Mucosa of rectum (tissue), 2 donors: Measurements from ENCODE around the gene POLG.

Experiments
- H3K27ac ChIP-seq, 2 donors: one replicate each; pipeline ENCODE4 v1.7.0; 2013; ENCODE audit warnings: inconsistent platforms in 2 of 2, low read depth in 2 of 2, low read length in 2 of 2
- H3K27me3 ChIP-seq, 2 donors: one replicate each; pipeline ENCODE4 v1.7.0; 2013; ENCODE audit warnings: low read length in 2 of 2; ENCODE audit not compliant: control insufficient read depth in 2 of 2, insufficient read depth in 2 of 2
- H3K36me3 ChIP-seq, 2 donors: one replicate each; pipeline ENCODE4 v1.7.0; 2013; ENCODE audit warnings: low read length in 2 of 2; ENCODE audit not compliant: control insufficient read depth in 2 of 2, insufficient read depth in 2 of 2
- H3K4me1 ChIP-seq, 2 donors: one replicate each; pipeline ENCODE4 v1.7.0; 2013; ENCODE audit warnings: low read length in 2 of 2, mild to moderate bottlenecking in 1 of 2; ENCODE audit not compliant: control insufficient read depth in 2 of 2, insufficient read depth in 2 of 2
- H3K4me3 ChIP-seq, 2 donors: one replicate each; pipeline ENCODE4 v1.7.0; 2013; ENCODE audit warnings: low read length in 2 of 2
- H3K9ac ChIP-seq, 2 donors: one replicate each; pipeline ENCODE4 v1.7.0; 2013; ENCODE audit warnings: low read length in 2 of 2, low read depth in 1 of 2, mild to moderate bottlenecking in 1 of 2
- H3K9me3 ChIP-seq, 2 donors: one replicate each; pipeline ENCODE4 v1.7.0; 2013; ENCODE audit warnings: low read length in 2 of 2; ENCODE audit not compliant: control insufficient read depth in 2 of 2
- donor health status: healthy.
- donor health status: Normal muscosa, but diverticular disease.

Gene POLG

DNA sequence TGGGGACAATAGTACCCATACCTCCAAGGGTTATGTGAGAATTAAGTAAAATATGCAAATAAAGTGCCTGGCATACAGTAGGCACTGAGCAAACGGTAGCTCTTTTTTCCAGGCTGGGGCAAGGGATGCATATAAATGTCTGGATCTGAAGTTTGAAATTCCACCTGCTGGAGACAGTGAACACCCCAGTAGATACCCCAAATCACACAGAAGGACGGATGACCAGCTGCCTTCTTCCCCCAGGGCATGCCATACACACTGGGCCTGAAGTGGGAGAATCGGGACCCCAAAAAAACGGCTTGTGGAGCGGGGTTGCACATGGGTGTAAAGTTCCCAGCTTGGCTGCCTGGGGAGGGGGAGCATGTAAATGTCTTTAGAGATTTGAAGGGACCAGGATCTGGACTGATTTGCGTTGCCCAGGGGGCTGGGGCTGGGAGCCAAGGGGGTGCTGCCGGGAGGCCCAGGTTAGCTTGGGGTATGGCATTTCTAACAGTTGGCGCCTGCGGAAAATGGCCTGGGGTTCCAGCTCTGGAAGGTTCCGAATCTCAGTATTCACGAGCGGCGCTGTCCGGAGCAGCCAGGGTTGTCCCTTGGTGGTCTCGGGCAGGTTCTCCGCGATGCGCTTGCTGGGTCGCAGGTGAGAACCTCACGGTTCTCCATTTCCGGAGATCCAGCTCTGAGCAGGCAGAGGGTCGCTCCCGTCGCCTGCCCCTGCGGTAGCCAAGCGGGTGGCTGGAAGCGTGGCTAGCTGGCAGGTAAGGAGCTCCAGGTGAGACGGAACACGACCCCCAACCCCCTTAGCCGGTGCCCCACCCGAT, 42.6 kb upstream of the POLG start:
- H3K9ac ChIP-seq, result no peak overlapping the region
- no peak overlapping the region for H3K27ac ChIP-seq
- no peak overlapping the region for H3K4me3 ChIP-seq
- H3K4me1 ChIP-seq, result peaks cover 0 to 5% of the 10 kb centered on the region in 2 donors
- no peaks in the 10 kb centered on the region for H3K9me3 ChIP-seq
- H3K36me3 ChIP-seq, result no peaks in the 10 kb centered on the region
- peaks cover 67 to 71% of the 10 kb centered on the region in 2 donors for H3K27me3 ChIP-seq

DNA sequence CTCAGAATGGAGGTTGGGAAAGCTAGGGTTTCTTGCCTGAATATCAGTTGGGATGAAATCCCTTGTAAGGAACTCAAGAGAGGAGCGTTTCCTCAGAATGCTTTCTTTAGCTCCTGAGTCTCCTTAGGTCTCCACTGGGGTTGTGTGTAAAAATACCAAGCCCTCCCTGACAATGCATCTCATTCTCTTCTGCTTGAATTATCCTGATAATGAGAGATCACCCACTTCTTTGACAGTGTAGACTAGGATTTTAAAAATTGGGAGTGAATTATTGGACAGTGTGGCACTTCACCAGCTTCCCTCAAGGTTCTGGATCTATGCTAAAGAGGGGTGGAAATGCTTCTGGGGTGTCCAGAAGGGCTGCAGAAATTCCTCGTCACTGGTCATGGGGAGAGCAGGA, 41.8 kb upstream of the POLG start:
- no peaks in the 10 kb centered on the region for H3K36me3 ChIP-seq
- no peaks in the 10 kb centered on the region for H3K9me3 ChIP-seq
- H3K4me1 ChIP-seq, result peaks cover 0 to 5% of the 10 kb centered on the region in 2 donors
- peaks cover 74 to 76% of the 10 kb centered on the region in 2 donors for H3K27me3 ChIP-seq
- H3K9ac ChIP-seq, result no peak overlapping the region
- H3K27ac ChIP-seq, result no peak overlapping the region
- no peak overlapping the region for H3K4me3 ChIP-seq

DNA sequence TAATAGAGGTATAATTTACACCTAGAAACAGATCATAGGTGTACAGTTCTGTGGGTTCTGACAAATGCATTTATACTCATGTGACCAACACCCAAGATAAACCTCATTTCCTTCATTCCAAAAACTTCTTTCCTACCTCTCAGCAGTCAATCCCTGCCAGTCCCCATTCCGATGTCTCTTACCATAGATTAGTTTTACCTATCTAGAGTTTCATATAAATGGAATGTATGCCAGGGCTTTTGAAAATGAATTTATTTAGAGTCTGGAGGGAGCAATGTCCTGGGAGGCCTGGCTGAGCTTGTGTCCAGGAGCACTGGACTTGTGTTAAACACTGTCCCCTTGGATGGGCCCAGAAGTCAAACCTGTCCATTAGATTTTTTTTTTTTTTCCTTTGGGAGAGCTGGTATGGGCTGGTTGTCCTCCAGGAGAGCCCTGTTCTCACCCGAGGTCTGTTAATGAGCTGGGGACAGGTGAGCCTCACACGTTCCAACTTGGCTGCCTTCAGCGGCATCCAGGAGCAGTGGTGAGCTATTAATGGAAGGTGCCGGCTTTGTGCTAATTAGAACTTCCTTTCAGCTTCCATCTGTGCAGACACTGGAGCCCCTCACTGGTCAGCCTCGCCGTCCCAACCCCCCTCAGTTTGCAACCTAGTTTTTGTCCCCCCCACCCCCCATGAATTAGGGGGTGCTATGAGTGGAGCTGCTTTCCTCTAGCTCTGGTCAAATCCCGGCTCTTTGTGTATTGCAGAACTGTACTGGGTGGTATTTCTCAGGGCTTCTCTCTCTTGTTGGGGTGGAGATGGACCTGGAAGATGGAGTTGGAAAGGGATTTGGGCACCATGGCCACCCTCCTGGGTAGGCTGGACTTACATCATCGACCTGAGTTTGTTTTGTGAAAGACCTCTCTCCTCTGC, 40.7 kb upstream of the POLG start:
- H3K36me3 ChIP-seq, result no peaks in the 10 kb centered on the region
- H3K4me3 ChIP-seq, result no peak overlapping the region
- no peaks in the 10 kb centered on the region for H3K9me3 ChIP-seq
- H3K27ac ChIP-seq, result no peak overlapping the region
- H3K27me3 ChIP-seq, result peaks cover 76 to 79% of the 10 kb centered on the region in 2 donors
- peaks cover 4 to 8% of the 10 kb centered on the region in 2 donors for H3K4me1 ChIP-seq
- no peak overlapping the region for H3K9ac ChIP-seq

DNA sequence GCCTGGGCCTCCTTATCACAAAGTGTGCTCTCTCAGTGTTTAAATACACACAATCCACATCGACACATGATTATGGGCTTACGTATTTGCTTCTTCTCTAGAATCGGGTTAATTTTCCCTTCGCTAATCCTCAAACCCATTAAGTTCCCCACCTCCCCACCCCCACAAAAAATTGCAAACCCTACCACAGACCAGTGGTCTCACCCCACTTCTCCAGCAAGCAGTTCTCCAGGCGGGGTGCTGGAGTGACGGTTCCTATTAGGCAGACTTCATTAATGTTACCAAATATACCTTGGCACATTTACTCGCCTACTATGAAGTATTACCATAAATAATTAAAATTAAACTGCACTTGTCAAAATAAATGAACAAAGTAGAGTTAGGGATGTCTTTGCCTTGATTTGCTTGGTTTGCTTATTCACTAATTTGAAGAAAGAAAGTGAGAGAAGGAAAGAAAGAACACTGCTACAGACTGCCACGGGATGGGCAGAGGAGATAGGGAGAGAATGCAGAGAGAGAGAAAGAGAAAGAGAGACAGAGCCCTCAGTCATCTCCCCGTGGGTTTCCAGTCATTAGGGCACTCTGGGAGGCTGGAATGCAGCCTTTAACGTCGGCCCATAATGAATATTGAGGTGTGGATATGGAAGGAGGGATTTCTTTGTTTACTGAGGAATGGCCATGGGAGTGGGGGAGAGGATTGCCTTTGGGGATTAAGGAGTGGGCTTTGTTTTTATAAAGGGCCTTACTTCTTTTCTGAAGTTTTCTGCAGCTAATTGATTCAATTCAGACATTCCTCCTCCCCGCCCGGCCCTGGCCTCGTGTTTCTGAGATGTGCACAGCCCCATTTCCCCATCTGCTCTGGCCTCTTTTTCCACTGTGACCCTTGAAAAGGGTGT, 39.7 kb upstream of the POLG start:
- H3K27me3 ChIP-seq, result peaks cover 76 to 83% of the 10 kb centered on the region in 2 donors
- H3K4me3 ChIP-seq, result no peak overlapping the region
- H3K4me1 ChIP-seq, result peaks cover 4 to 8% of the 10 kb centered on the region in 2 donors
- no peak overlapping the region for H3K9ac ChIP-seq
- H3K9me3 ChIP-seq, result no peaks in the 10 kb centered on the region
- no peak overlapping the region for H3K27ac ChIP-seq
- H3K36me3 ChIP-seq, result no peaks in the 10 kb centered on the region

DNA sequence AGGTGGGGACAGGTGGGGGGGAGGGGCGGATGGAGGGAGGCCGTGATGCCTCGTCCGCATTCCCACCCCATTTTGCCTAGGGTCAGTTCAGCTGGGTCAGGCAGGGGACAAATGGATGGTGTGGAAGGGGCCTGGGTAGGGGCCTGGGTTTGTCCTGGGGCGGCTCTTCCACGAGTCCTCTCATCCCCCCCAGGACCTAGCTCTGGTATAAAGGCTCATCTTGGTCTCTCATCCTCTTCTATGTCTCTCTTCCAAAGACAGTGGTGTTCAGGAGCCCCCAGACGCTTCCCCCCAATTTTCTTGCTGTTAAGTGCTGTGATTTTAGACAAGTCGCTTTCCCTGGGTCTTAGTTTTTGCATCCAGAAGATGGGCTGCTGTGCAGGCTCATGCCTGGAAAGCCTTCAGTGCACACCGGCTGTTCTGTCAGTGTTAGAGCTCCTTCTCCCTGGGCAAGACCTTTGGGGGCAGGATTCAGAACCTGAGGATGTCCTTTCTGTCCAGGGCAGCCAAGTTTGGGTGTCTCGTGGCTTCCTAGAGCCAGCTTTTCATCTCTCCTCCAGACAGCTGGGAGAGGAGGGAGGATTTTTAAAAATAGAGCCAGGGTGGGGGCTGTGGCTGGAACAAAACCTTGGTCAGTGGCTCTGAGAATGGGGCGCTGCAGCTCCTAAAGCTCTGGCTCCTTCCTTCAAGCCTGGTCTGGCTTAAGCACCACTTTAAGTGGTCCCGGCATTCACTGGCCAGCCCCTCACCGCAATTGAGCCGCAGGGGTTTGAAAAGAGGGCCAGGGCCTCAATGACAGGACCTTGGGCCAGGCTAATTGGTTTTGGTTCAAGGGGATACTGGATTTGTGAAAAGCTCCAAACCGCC, 37.7 kb upstream of the POLG start:
- no peaks in the 10 kb centered on the region for H3K36me3 ChIP-seq
- peaks cover 76 to 81% of the 10 kb centered on the region in 2 donors for H3K27me3 ChIP-seq
- no peak overlapping the region for H3K27ac ChIP-seq
- H3K4me1 ChIP-seq, result peaks cover 3 to 4% of the 10 kb centered on the region in 2 donors
- H3K9ac ChIP-seq, result no peak overlapping the region
- H3K9me3 ChIP-seq, result no peaks in the 10 kb centered on the region
- H3K4me3 ChIP-seq, result no peak overlapping the region

DNA sequence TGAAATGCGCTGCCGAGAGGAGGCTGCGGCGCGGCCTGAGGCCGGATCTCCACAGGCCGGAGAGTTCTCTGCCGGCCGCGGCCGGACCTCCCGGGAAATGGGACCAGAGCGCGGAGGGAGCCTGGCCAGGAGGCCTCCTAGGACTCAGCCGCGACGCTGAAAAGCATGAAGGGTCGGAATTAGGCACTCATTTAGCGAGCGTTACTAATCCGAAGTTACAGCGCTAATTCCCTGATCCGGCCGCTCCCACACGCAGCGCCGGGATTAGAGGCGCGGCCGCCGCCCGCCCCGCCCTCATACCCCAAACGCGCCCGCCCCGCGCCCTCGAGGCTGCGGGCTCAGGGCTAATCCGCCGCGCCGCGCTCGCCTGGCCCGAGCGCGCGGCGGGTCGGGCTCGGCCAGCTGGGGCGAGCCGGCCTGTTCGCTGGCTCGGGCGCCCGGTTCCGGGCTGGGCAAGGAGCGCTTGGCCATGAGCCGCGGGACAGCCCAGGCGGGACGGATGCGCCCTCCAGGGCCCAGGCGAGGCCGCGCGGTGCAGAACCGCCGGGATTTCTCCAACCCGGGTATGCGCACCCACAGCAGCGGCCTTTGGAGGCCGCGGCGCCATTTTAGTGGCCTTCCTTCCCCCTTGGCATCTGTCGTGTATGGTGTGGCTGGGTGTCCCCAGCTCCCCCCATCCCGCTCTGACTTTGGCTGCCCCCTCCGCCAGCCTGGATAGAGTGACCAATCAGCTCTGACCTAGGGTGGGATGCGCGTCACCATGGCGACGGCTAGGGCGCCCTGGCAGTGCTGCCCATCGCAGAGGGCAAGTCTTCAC, 36.8 kb upstream of the POLG start:
- Histone ChIP-seq H3K36me3 (no peaks in the 10 kb centered on the region), H3K9ac (no peak overlapping the region), H3K27me3 (peaks cover 76 to 81% of the 10 kb centered on the region in 2 donors)

DNA sequence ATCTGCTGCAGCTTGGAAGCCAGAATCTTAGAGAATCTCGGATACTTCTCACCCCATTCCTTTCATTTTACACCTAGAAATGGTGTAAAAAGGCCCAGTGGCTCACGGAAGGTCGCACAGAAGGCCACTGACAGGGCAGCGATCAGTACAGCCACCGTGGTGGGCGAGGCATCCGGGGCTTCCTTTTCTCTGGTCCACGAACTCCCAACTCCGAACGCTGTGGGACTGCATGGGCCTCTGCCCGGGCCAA, 36.3 kb upstream of the POLG start:
- Histone ChIP-seq H3K27me3 (peaks cover 78 to 84% of the 10 kb centered on the region in 2 donors), H3K27ac (no peak overlapping the region), H3K9ac (no peak overlapping the region), H3K4me1 (peaks cover 3 to 4% of the 10 kb centered on the region in 2 donors), H3K4me3 (no peak overlapping the region), H3K9me3 (no peaks in the 10 kb centered on the region), H3K36me3 (no peaks in the 10 kb centered on the region)

More for the DNA sequence above, 36.8 kb upstream of the POLG start:
- Histone ChIP-seq H3K4me3 (no peak overlapping the region), H3K27ac (no peak overlapping the region), H3K4me1 (peaks cover 3 to 4% of the 10 kb centered on the region in 2 donors), H3K9me3 (no peaks in the 10 kb centered on the region)

DNA sequence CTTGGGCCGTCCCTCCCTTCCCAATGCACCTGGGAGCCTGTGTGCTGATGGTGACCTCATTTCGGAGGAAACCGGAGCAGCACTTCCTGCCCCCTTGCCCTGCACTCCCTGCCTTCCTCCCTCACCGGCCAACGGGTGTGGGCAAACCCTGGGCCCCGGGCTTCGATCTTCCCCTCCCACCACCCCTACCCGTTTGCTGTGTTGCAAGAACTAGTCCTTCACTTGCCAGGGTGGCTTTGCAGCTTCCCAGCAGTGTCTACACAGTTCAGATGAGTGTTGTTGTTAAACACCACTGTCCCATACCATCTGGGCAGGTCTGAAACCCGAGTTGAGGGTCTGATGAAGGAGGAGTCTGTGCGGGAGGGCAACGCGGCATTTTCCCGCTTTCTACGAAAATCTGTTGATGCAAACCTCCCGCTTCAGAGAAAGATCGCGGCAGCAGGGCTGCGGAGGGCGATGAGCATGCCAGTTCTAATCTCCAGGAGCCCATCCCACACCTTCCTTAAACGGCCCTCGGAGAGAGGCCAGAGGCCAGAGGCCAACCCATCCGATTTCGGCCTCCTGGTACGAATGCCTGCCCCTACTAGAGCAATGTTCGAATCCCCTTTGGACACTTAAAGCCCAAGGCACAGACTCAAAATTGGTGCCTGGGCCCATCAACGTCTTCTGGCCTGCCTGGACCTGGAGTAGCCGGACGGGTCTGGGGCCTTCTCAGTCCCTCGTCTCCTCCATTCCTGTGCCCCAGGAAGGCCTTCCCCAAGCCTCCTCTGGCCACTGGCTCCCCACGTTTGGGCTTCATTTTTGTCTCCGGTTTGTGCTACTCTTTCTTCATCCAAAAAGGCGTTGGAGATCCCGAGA, 35.7 kb upstream of the POLG start:
- H3K27me3 ChIP-seq, result peaks cover 74 to 83% of the 10 kb centered on the region in 2 donors
- no peaks in the 10 kb centered on the region for H3K36me3 ChIP-seq
- peaks cover 3 to 4% of the 10 kb centered on the region in 2 donors for H3K4me1 ChIP-seq
- no peaks in the 10 kb centered on the region for H3K9me3 ChIP-seq
- no peak overlapping the region for H3K27ac ChIP-seq
- no peak overlapping the region for H3K9ac ChIP-seq
- no peak overlapping the region for H3K4me3 ChIP-seq
